ENCODE data around the gene OGFR.

GRCh38 chr20:62835931-62836861, 31.6 kb downstream of the OGFR start:
- no peak for TF ChIP-seq CTCF (IDR thresholded peaks at IDR 0.05)
- TF ChIP-seq POLR2A (IDR thresholded peaks at IDR 0.05): no peak
